Prostate gland (tissue), 2 donors: ENCODE results near the gene PAQR9. TPM values are rescaled to one million over a fixed set of nuclear protein-coding genes. Genes with fewer than 3 reads are reported as not detected.

Experiments used
- DNase-seq: peaks from one replicate; pipeline ENCODE4 v3.0.0-alpha.2; 2019; ENCODE audit warnings: low spot score
- H3K27ac ChIP-seq, 2 donors: fragments of 200-600 bp; sonication (generic); 2 replicates each; pipeline ENCODE4 v1.5.1; 2017 to 2019
- H3K27me3 ChIP-seq: fragments of 200-600 bp; sonication (generic); replicated peaks from 2 replicates; pipeline ENCODE4 v1.5.1; 2019; ENCODE audit not compliant: insufficient read depth
- H3K36me3 ChIP-seq, 2 donors: fragments of 200-600 bp; sonication (generic); 1 replicate in 1 of 2; 2 replicates in 1 of 2; pipeline versions ENCODE4 v1.5.1 to v1.8.1; 2017 to 2019
- H3K4me1 ChIP-seq: fragments of 200-600 bp; sonication (generic); replicated peaks from 2 replicates; pipeline ENCODE4 v1.5.1; 2019
- H3K4me3 ChIP-seq, 2 donors: fragments of 200-600 bp; sonication (generic); 2 replicates each; pipeline ENCODE4 v1.5.1; 2017 to 2019
- H3K9me3 ChIP-seq: fragments of 200-600 bp; sonication (generic); 2 replicates; pipeline ENCODE4 v1.5.1; 2017
- CTCF ChIP-seq, 4 experiments: fragments of 200-600 bp in 2 of 4; fragments of 450-650 bp in 2 of 4; sonication (generic) in 2 of 4; IDR thresholded peaks; 1 replicate in 3 of 4; 2 replicates in 1 of 4; pipeline ENCODE4 v1.5.1; 2016 to 2019; ENCODE audit warnings: antibody characterized with exemption in 4 of 4, mild to moderate bottlenecking in 2 of 4, moderate library complexity in 2 of 4
- POLR2A ChIP-seq: fragments of 450-650 bp; IDR thresholded peaks from one replicate; pipeline ENCODE4 v1.6.1; 2016; ENCODE audit warnings: antibody characterized with exemption, mild to moderate bottlenecking
- POLR2AphosphoS5 ChIP-seq: sonication (generic); formaldehyde crosslinking; IDR thresholded peaks from one replicate; pipeline ENCODE4 v1.6.1; 2017; ENCODE audit warnings: antibody characterized with exemption
- WGBS: methylation state at CpG from one replicate; pipeline ENCODE4 v1.1.5; 2018; 5-methylcytosine and 5-hydroxymethylcytosine counted together
- intact Hi-C: fragments of 100-400 bp; cut with DNase I; formaldehyde crosslinking; loops from one replicate; pipeline ENCODE4 v1.14.2; 2022
- total RNA-seq, 2 donors: library from RNA; depleted of rRNA; stranded (reverse); fragments of >200 nt; gene quantifications; one replicate each; pipeline ENCODE4 v1.1.0, GENCODE V29; 2016

Gene PAQR9
- total RNA-seq, 2 donors from 2014 or later, result 6.2 TPM; not detected in 1

GRCh38 chr3:142929890-142930289 is 33.6 kb downstream of the PAQR9 start:
- no peak overlapping the region for H3K27ac ChIP-seq
- H3K27me3 ChIP-seq, result no peaks in the 10 kb centered on the region
- no peaks in the 10 kb centered on the region for H3K9me3 ChIP-seq
- intact Hi-C loops, result no loop called here
- no peak for DNase-seq
- WGBS, result 87% methylated on average over 3 of the region's 3 CpGs
- TF ChIP-seq POLR2AphosphoS5 (no peak), POLR2A (no peak), CTCF (IDR thresholded peaks at IDR 0.05) (no peak)
- H3K4me1 ChIP-seq, result no peaks in the 10 kb centered on the region
- H3K36me3 ChIP-seq, result no peaks in the 10 kb centered on the region
- H3K4me3 ChIP-seq, result no peak overlapping the region

GRCh38 chr3:142929109-142929508 is 34.4 kb downstream of the PAQR9 start:
- TF ChIP-seq POLR2A (no peak), POLR2AphosphoS5 (no peak), CTCF (IDR thresholded peaks at IDR 0.05) (peak in 2 of 4 experiments; percentile 21 to 24)
- WGBS, result 35% methylated on average over 3 of the region's 3 CpGs
- no peak for DNase-seq
- intact Hi-C loops, result no loop called here
- Histone ChIP-seq H3K4me3 (no peak overlapping the region), H3K27ac (no peak overlapping the region), H3K9me3 (no peaks in the 10 kb centered on the region), H3K36me3 (no peaks in the 10 kb centered on the region), H3K27me3 (no peaks in the 10 kb centered on the region), H3K4me1 (no peaks in the 10 kb centered on the region)

- no peaks in the 10 kb centered on the region for H3K36me3 ChIP-seq
- H3K27me3 ChIP-seq, result no peaks in the 10 kb centered on the region
- no peak overlapping the region for H3K27ac ChIP-seq
- H3K4me1 ChIP-seq, result no peaks in the 10 kb centered on the region
- TF ChIP-seq POLR2AphosphoS5 (no peak), POLR2A (no peak), CTCF (IDR thresholded peaks at IDR 0.05) (no peak)
- H3K9me3 ChIP-seq, result no peaks in the 10 kb centered on the region
- WGBS, result 95% methylated on average over 3 of the region's 3 CpGs
- H3K4me3 ChIP-seq, result no peak overlapping the region
- no peak for DNase-seq
- intact Hi-C loops, result no loop called here
These were observed 37.0 kb downstream of the PAQR9 start for GRCh38 chr3:142926368-142926944.

- no peaks in the 10 kb centered on the region for H3K36me3 ChIP-seq
- TF ChIP-seq POLR2AphosphoS5 (no peak), CTCF (IDR thresholded peaks at IDR 0.05) (no peak), POLR2A (no peak)
- no peak overlapping the region for H3K4me3 ChIP-seq
- no peaks in the 10 kb centered on the region for H3K9me3 ChIP-seq
- H3K27ac ChIP-seq, result no peak overlapping the region
- H3K4me1 ChIP-seq, result no peaks in the 10 kb centered on the region
- intact Hi-C loops, result no loop called here
- no peak for DNase-seq
- H3K27me3 ChIP-seq, result no peaks in the 10 kb centered on the region
These were observed 38.3 kb downstream of the PAQR9 start for GRCh38 chr3:142925140-142925539.

- Histone ChIP-seq H3K27ac (no peak overlapping the region), H3K27me3 (no peaks in the 10 kb centered on the region), H3K36me3 (no peaks in the 10 kb centered on the region), H3K9me3 (no peaks in the 10 kb centered on the region), H3K4me3 (no peak overlapping the region), H3K4me1 (no peaks in the 10 kb centered on the region)
- TF ChIP-seq POLR2A (no peak), POLR2AphosphoS5 (no peak), CTCF (IDR thresholded peaks at IDR 0.05) (no peak)
- DNase-seq, result no peak
- intact Hi-C loops, result no loop called here
These were observed 39.8 kb downstream of the PAQR9 start for GRCh38 chr3:142923694-142924093.
